PC-3 (cell line): ENCODE measurements around the gene NDUFB3. TPM values are rescaled to one million over a fixed set of nuclear protein-coding genes. Genes with fewer than 3 reads are reported as not detected.

Experiments used
- ATAC-seq: fragments of 200-7000 bp; cut with Tn5 transposase; 2 replicates; pipeline ENCODE4 v1.9.1; 2020; ENCODE audit warnings: mild to moderate bottlenecking, moderate library complexity
- BruUV-seq: library from RNA; stranded (reverse); fragments of 400-500 nt; replicated peaks from 2 replicates; lab custom pipeline; 2021; lab: Mats Ljungman, UMichigan
- CTCF ChIA-PET: fragments of 300-600 bp; sonication (Branson Sonifier 250); formaldehyde crosslinking; loops from one replicate; lab custom pipeline; 2022; ENCODE audit warnings: antibody characterized with exemption; lab: Charles Lee
- POLR2A ChIA-PET: fragments of 300-600 bp; sonication (Branson Sonifier 250); formaldehyde crosslinking; loops from one replicate; lab custom pipeline; 2022; ENCODE audit warnings: antibody characterized with exemption; ENCODE audit not compliant: unreplicated experiment; lab: Charles Lee
- DNase-seq: peaks from one replicate; pipeline ENCODE4 v3.0.0-alpha.2; 2015
- H2AFZ ChIP-seq: fragments of 300-600 bp; sonication (generic); 2 replicates; pipeline ENCODE4 v1.6.0; 2016; ENCODE audit warnings: antibody characterized with exemption, low read length
- H3F3A ChIP-seq: fragments of 300-600 bp; sonication (generic); one replicate; pipeline ENCODE4 v1.6.0; 2017; ENCODE audit warnings: antibody characterized with exemption, low read length, control low read depth, mild to moderate bottlenecking; ENCODE audit not compliant: unreplicated experiment
- H3K27ac ChIP-seq: fragments of 300-600 bp; sonication (generic); 2 replicates; pipeline ENCODE4 v1.5.1; 2016; ENCODE audit warnings: mild to moderate bottlenecking, low read length
- H3K27me3 ChIP-seq: fragments of 300-600 bp; sonication (generic); 2 replicates; pipeline ENCODE4 v1.6.1; 2016; ENCODE audit warnings: low read length, mixed read lengths
- H3K36me3 ChIP-seq: fragments of 300-600 bp; sonication (generic); 2 replicates; pipeline ENCODE4 v1.6.1; 2016; ENCODE audit warnings: low read depth, mixed run types, low read length, mixed read lengths
- H3K4me1 ChIP-seq: fragments of 300-600 bp; sonication (generic); 2 replicates; pipeline ENCODE4 v1.5.1; 2016; ENCODE audit warnings: low read length; ENCODE audit not compliant: insufficient read depth
- H3K4me2 ChIP-seq: fragments of 300-600 bp; sonication (generic); 2 replicates; pipeline ENCODE4 v1.6.0; 2016; ENCODE audit warnings: low read length
- H3K4me3 ChIP-seq: fragments of 300-600 bp; sonication (generic); 2 replicates; pipeline ENCODE4 v1.5.1; 2016; ENCODE audit warnings: mild to moderate bottlenecking, low read length, mixed read lengths
- H3K79me2 ChIP-seq: fragments of 300-600 bp; sonication (generic); 2 replicates; pipeline ENCODE4 v1.6.1; 2017; ENCODE audit warnings: low read length, mixed read lengths
- H3K9ac ChIP-seq: fragments of 300-600 bp; sonication (generic); 2 replicates; pipeline ENCODE4 v1.6.0; 2016; ENCODE audit warnings: mild to moderate bottlenecking, low read length
- H3K9me2 ChIP-seq: fragments of 300-600 bp; sonication (generic); replicated peaks from 2 replicates; pipeline ENCODE4 v1.6.1; 2016; ENCODE audit warnings: mixed run types, low read length, mixed read lengths
- H3K9me3 ChIP-seq: fragments of 300-600 bp; sonication (generic); 2 replicates; pipeline ENCODE4 v1.6.1; 2016; ENCODE audit warnings: low read length, mixed read lengths
- H4K20me1 ChIP-seq: fragments of 300-600 bp; sonication (generic); 2 replicates; pipeline ENCODE4 v1.6.1; 2016; ENCODE audit warnings: low read length, mixed read lengths
- CTCF ChIP-seq: fragments of 300-600 bp; sonication (generic); conservative IDR thresholded peaks from 2 replicates; pipeline ENCODE4 v1.5.1; 2017; ENCODE audit warnings: antibody characterized with exemption, low read depth, mild to moderate bottlenecking, low read length
- EZH2 ChIP-seq: fragments of 300-600 bp; sonication (generic); IDR thresholded peaks from one replicate; pipeline ENCODE4 v1.6.1; 2017; ENCODE audit warnings: antibody characterized with exemption, mild to moderate bottlenecking, low read length; ENCODE audit not compliant: unreplicated experiment
- EZH2phosphoT487 ChIP-seq: fragments of 300-600 bp; sonication (generic); IDR thresholded peaks from 2 replicates; pipeline ENCODE4 v1.6.1; 2018; ENCODE audit warnings: mild to moderate bottlenecking, antibody characterized with exemption, low read length, borderline replicate concordance
- intact Hi-C: fragments of 100-400 bp; cut with micrococcal nuclease; formaldehyde crosslinking; loops from 2 replicates; pipeline ENCODE4 v1.9.0; 2023
- total RNA-seq: library from RNA; depleted of rRNA; stranded (reverse); fragments of >200 nt; gene quantifications from 2 replicates; pipeline ENCODE4 v1.2.3, GENCODE V29; 2014

Gene NDUFB3
- total RNA-seq, 1 experiment from 2014 or later = 176 TPM

- Histone ChIP-seq H3K79me2 (no peaks in the 10 kb centered on the region), H3K9me3 (no peaks in the 10 kb centered on the region), H3K4me2 (no peak overlapping the region), H3K27ac (no peak overlapping the region), H3K4me1 (no peaks in the 10 kb centered on the region), H3K27me3 (no peaks in the 10 kb centered on the region), H3K9me2 (no peaks in the 10 kb centered on the region), H2AFZ (no peak overlapping the region), H3K9ac (no peak overlapping the region), H3K36me3 (peaks cover 3% of the 10 kb centered on the region; the same call in 1 of the 2 replicates), H3F3A (no peaks in the 10 kb centered on the region), H3K4me3 (no peak overlapping the region), H4K20me1 (no peaks in the 10 kb centered on the region)
- ChIA-PET POLR2A (no interaction called here), CTCF (no interaction called here)
- DNase-seq (no peak), ATAC-seq (no peak)
- no peak for TF ChIP-seq EZH2phosphoT487
- no peak for TF ChIP-seq EZH2
- intact Hi-C loops = no loop called here
- BruUV-seq = no TSS peak
Observed at GRCh38 chr2:201084863-201085262, 13.1 kb downstream of the NDUFB3 start.

GRCh38 chr2:201090574-201090973 lies 18.8 kb downstream of the NDUFB3 start:
- no TSS peak for BruUV-seq
- TF ChIP-seq EZH2 (no peak), EZH2phosphoT487 (no peak), CTCF (no peak)
- ATAC-seq (no peak), DNase-seq (no peak)
- Histone ChIP-seq H4K20me1 (no peaks in the 10 kb centered on the region), H3K27ac (no peak overlapping the region), H3K36me3 (peaks cover 3% of the 10 kb centered on the region; the same call in 1 of the 2 replicates), H3K9me2 (no peaks in the 10 kb centered on the region), H3F3A (no peaks in the 10 kb centered on the region), H3K4me2 (no peak overlapping the region), H2AFZ (no peak overlapping the region), H3K27me3 (no peaks in the 10 kb centered on the region), H3K79me2 (no peaks in the 10 kb centered on the region), H3K4me3 (no peak overlapping the region), H3K9me3 (no peaks in the 10 kb centered on the region), H3K9ac (no peak overlapping the region), H3K4me1 (no peaks in the 10 kb centered on the region)
- ChIA-PET POLR2A (no interaction called here), CTCF (no interaction called here)
- intact Hi-C loops = no loop called here

- Histone ChIP-seq H4K20me1 (no peaks in the 10 kb centered on the region), H3K9ac (no peak overlapping the region), H3K36me3 (no peaks in the 10 kb centered on the region), H3K4me2 (no peak overlapping the region), H2AFZ (no peak overlapping the region), H3F3A (no peaks in the 10 kb centered on the region), H3K4me3 (no peak overlapping the region), H3K4me1 (no peaks in the 10 kb centered on the region), H3K27me3 (no peaks in the 10 kb centered on the region), H3K9me2 (no peaks in the 10 kb centered on the region), H3K27ac (no peak overlapping the region), H3K9me3 (no peaks in the 10 kb centered on the region), H3K79me2 (no peaks in the 10 kb centered on the region)
- DNase-seq = no peak
- BruUV-seq = no TSS peak
- TF ChIP-seq CTCF (no peak), EZH2 (no peak), EZH2phosphoT487 (no peak)
- ATAC-seq = no peak
- ChIA-PET CTCF (no interaction called here), POLR2A (no interaction called here)
- intact Hi-C loops = no loop called here
Observed at GRCh38 chr2:201093573-201093972, 21.8 kb downstream of the NDUFB3 start.
